Lower lobe of right lung (tissue), 2 donors: ENCODE measurements around the gene FDCSP. TPM values are rescaled to one million over a fixed set of nuclear protein-coding genes. Genes with fewer than 3 reads are reported as not detected.
"Not testable (repeated sequence)": the region's sequence is repeated elsewhere in the genome, so short reads cannot be mapped to it uniquely, and the experiment has no call there.

Source experiments
- ATAC-seq, 2 donors: fragments of 200-7000 bp; cut with Tn5 transposase; one replicate each; pipeline ENCODE4 v1.9.1; 2020 to 2022; ENCODE audit warnings: mild to moderate bottlenecking in 2 of 2, moderate library complexity in 2 of 2
- DNase-seq: peaks from one replicate; pipeline ENCODE4 v3.0.0-alpha.2; 2020
- H3K27ac ChIP-seq: fragments of 200-600 bp; one replicate; pipeline ENCODE4 v1.8.0; 2022
- H3K27me3 ChIP-seq: fragments of 200-600 bp; one replicate; pipeline ENCODE4 v1.8.0; 2022; ENCODE audit warnings: low read depth
- H3K36me3 ChIP-seq: fragments of 200-600 bp; one replicate; pipeline ENCODE4 v1.8.0; 2022; ENCODE audit warnings: mild to moderate bottlenecking
- H3K4me1 ChIP-seq: fragments of 200-600 bp; one replicate; pipeline ENCODE4 v1.8.0; 2022
- H3K4me3 ChIP-seq: fragments of 200-600 bp; one replicate; pipeline ENCODE4 v1.8.0; 2022; ENCODE audit warnings: mild to moderate bottlenecking
- H3K9me3 ChIP-seq: fragments of 200-600 bp; one replicate; pipeline ENCODE4 v1.8.0; 2022
- CTCF ChIP-seq: fragments of 200-600 bp; IDR thresholded peaks from one replicate; pipeline ENCODE4 v1.8.0; 2022; ENCODE audit warnings: antibody characterized with exemption, mild to moderate bottlenecking
- intact Hi-C: fragments of 100-400 bp; cut with DNase I; formaldehyde crosslinking; loops from one replicate; pipeline ENCODE4 v1.11.0; 2022
- total RNA-seq: library from RNA; stranded (reverse); fragmentation: NEBNext Ultra II Directional; extraction: Animal tissue kit (Norgen Biotek cat#: 25700); gene quantifications from one replicate; pipeline ENCODE4 v1.2.1, GENCODE V29; 2021
- donor health status: DM: no; HTN: yes; CAD: no; lungs with severe emphysema.

The FDCSP gene
- total RNA-seq, 1 donor from 2014 or later = not detected

DNA sequence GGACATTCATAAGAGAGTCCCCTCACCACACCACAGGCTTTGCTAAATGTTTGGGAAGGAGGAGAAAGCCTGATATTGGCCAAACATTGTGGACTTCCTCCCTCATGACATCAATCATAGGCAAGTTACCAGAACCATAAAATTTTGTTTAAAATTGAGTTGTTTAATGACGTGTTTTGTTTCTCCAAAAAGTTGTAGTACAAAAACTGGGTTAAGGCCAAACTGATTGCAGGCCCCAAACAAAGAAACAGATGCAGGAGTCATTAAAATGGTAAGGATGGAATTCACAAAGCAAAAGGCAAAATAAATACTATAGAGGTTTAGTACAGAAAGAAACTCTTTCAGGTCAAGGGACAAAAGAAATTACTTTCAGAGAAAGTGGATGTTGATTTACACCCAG lies 34.3 kb upstream of the FDCSP start:
- TF ChIP-seq CTCF = no peak
- intact Hi-C loops = no loop called here
- no peak overlapping the region for H3K4me3 ChIP-seq
- no peak for ATAC-seq
- no peak overlapping the region for H3K27ac ChIP-seq
- H3K9me3 ChIP-seq = no peaks in the 10 kb centered on the region
- no peaks in the 10 kb centered on the region for H3K4me1 ChIP-seq
- DNase-seq = no peak
- no peaks in the 10 kb centered on the region for H3K36me3 ChIP-seq
- no peaks in the 10 kb centered on the region for H3K27me3 ChIP-seq

DNA sequence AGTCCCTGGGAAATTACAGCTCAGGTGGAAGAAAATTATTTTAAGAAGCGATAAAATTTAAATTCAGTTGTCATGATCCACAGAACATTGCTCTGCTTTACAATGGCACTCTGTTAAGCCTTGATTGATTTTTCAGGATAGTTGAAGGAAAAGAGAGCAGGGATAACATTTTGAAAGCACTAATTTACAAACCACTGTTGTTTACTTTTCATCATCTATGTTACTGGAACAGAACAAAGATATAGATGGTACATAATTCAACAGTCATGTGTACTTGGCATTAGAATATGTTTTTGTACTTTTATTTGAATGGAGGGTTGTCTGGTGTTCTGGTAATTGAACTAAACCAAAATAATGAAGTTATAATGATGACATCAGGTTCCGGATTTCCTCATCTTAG lies 33.0 kb upstream of the FDCSP start:
- H3K27me3 ChIP-seq = no peaks in the 10 kb centered on the region
- DNase-seq = no peak
- TF ChIP-seq CTCF = no peak
- ATAC-seq = no peak
- no peak overlapping the region for H3K27ac ChIP-seq
- no peaks in the 10 kb centered on the region for H3K9me3 ChIP-seq
- intact Hi-C loops = no loop called here
- H3K4me1 ChIP-seq = no peaks in the 10 kb centered on the region
- H3K36me3 ChIP-seq = no peaks in the 10 kb centered on the region
- no peak overlapping the region for H3K4me3 ChIP-seq

- no peak for TF ChIP-seq CTCF
- Histone ChIP-seq H3K4me1 (no peaks in the 10 kb centered on the region), H3K9me3 (no peaks in the 10 kb centered on the region), H3K27me3 (no peaks in the 10 kb centered on the region), H3K27ac (no peak within 1 kb of the TSS), H3K36me3 (no peaks in the 10 kb centered on the region), H3K4me3 (no peak within 1 kb of the TSS)
- no peak for ATAC-seq
- no peak for DNase-seq
- intact Hi-C loops = no loop called here
Observed at GRCh38 chr4:70195425-70195824, 30.5 kb upstream of the FDCSP start, which contains the start of gene ODAM. Gene ODAM (plus strand): TSS chr4:70195725. CDS start chr4:70196544, 819 bp downstream.

- Histone ChIP-seq H3K27me3 (no peaks in the 10 kb centered on the region), H3K4me1 (no peaks in the 10 kb centered on the region), H3K27ac (no peak overlapping the region), H3K4me3 (no peak overlapping the region), H3K36me3 (no peaks in the 10 kb centered on the region), H3K9me3 (no peaks in the 10 kb centered on the region)
- TF ChIP-seq CTCF = no peak
- DNase-seq (no peak), ATAC-seq (peak in 1 of 2 donors; percentile 62)
- intact Hi-C loops = no loop called here
Observed at GRCh38 chr4:70196857-70197256, 29.1 kb upstream of the FDCSP start.

DNA sequence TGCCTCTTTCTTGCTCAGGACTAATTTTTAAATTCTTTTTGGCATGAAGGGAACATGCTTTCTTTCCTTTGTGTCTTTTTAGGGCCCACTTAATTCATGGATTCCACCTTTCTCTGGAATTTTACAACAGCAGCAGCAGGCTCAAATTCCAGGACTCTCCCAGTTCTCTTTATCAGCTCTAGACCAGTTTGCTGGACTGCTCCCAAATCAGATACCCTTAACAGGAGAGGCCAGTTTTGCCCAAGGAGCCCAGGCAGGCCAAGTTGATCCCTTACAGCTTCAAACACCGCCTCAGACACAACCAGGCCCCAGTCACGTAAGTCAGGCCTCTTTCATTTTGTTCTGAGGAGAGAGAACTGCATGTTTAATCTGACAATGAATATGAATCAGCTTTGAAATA lies 28.1 kb upstream of the FDCSP start:
- intact Hi-C loops = no loop called here
- TF ChIP-seq CTCF = no peak
- Histone ChIP-seq H3K4me3 (no peak overlapping the region), H3K27me3 (no peaks in the 10 kb centered on the region), H3K4me1 (no peaks in the 10 kb centered on the region), H3K27ac (peak overlapping the region; percentile 5), H3K36me3 (no peaks in the 10 kb centered on the region), H3K9me3 (no peaks in the 10 kb centered on the region)
- peak; percentile 47 for DNase-seq
- peak; percentile 87 to 97 for ATAC-seq

DNA sequence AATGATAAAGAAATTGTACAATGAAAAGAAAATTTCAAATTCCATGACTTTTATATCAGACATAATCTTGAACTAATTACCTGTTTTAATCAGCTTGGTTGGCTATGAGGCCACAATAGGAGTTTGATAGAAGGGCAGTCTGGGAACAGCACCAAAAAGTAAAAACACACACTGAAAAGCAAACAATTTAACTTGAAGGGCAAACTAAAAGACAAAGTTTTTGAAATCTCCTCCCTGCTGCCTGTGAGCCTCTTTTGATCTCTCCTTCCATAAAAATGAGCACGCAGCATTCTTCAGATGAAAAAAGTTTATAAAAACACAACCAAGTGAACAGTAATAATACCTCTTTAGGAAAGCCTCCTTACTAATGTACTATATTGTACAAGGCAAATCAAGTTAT lies 22.3 kb upstream of the FDCSP start:
- no peaks in the 10 kb centered on the region for H3K4me1 ChIP-seq
- H3K4me3 ChIP-seq = no peak overlapping the region
- DNase-seq (no peak), ATAC-seq (no peak)
- no peak overlapping the region for H3K27ac ChIP-seq
- no peak for TF ChIP-seq CTCF
- intact Hi-C loops = no loop called here
- no peaks in the 10 kb centered on the region for H3K9me3 ChIP-seq
- no peaks in the 10 kb centered on the region for H3K36me3 ChIP-seq
- no peaks in the 10 kb centered on the region for H3K27me3 ChIP-seq

- ATAC-seq, H3K27ac ChIP-seq, H3K4me1 ChIP-seq, H3K36me3 ChIP-seq, H3K9me3 ChIP-seq, H3K27me3 ChIP-seq, DNase-seq, intact Hi-C loops, H3K4me3 ChIP-seq: not testable (repeated sequence)
Observed at GRCh38 chr4:70212752-70213151, 13.2 kb upstream of the FDCSP start.

- DNase-seq, intact Hi-C loops, ATAC-seq: not testable (repeated sequence)
Observed at GRCh38 chr4:70216109-70216508, 9.8 kb upstream of the FDCSP start.

More at GRCh38 chr4:70216109-70216508, 9.8 kb upstream of the FDCSP start:
- not testable (repeated sequence) for H3K27ac ChIP-seq, H3K36me3 ChIP-seq, H3K4me1 ChIP-seq, H3K9me3 ChIP-seq, H3K4me3 ChIP-seq, H3K27me3 ChIP-seq
